Neural progenitor cell (in vitro differentiated cells): Measurements from ENCODE around the gene ARHGAP30.

ENCODE experiments used
- EZH2 ChIP-seq: fragments of 200-600 bp; sonication (generic); IDR thresholded peaks from 2 replicates; pipeline ENCODE4 v1.6.1; 2017; ENCODE audit warnings: antibody characterized with exemption, mild to moderate bottlenecking, moderate library complexity
- EZH2phosphoT487 ChIP-seq: fragments of 200-600 bp; sonication (generic); IDR thresholded peaks from 2 replicates; pipeline ENCODE4 v1.6.1; 2017; ENCODE audit warnings: antibody characterized with exemption
- TF ChIP-seq, protein P1 (sequence below): fragments of 200-600 bp; sonication (generic); IDR thresholded peaks from 2 replicates; pipeline ENCODE4 v1.5.1; 2017; ENCODE audit warnings: antibody characterized with exemption, mild to moderate bottlenecking

DNA sequence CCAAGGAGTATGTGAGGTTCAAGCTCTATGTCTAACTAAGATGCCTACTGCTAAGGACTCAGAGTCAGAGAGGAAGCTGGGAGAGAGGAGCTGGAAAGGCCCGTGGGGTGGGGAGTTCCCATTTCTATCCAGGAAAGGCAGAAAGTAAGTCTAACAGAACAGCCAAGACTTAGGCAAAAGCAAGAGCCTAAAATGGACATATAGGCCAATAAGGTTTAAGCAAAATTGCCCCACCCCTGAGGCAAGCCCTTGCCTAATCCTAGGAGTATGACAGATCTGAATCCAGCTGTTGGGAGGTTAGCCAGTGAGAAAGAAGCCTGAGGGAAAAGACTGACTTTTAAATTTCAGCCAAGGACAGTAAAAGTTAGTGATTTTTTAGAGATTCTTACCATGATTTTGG is 26.8 kb upstream of the ARHGAP30 start:
- TF ChIP-seq EZH2: no peak
- TF ChIP-seq, protein P1, sequence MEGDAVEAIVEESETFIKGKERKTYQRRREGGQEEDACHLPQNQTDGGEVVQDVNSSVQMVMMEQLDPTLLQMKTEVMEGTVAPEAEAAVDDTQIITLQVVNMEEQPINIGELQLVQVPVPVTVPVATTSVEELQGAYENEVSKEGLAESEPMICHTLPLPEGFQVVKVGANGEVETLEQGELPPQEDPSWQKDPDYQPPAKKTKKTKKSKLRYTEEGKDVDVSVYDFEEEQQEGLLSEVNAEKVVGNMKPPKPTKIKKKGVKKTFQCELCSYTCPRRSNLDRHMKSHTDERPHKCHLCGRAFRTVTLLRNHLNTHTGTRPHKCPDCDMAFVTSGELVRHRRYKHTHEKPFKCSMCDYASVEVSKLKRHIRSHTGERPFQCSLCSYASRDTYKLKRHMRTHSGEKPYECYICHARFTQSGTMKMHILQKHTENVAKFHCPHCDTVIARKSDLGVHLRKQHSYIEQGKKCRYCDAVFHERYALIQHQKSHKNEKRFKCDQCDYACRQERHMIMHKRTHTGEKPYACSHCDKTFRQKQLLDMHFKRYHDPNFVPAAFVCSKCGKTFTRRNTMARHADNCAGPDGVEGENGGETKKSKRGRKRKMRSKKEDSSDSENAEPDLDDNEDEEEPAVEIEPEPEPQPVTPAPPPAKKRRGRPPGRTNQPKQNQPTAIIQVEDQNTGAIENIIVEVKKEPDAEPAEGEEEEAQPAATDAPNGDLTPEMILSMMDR: no peak
- no peak for TF ChIP-seq EZH2phosphoT487
